GM21528 (cell line): ENCODE measurements around the gene TNK1.

Source experiments
- ATAC-seq: cut with Tn5 transposase; IDR thresholded peaks from one replicate; pipeline ENCODE4 v1.9.1; 2021; ENCODE audit warnings: mild to moderate bottlenecking, moderate library complexity; ENCODE audit not compliant: unreplicated experiment, low FRiP score

TNK1 gene

GRCh38 chr17:7388856-7389255 is 8.0 kb downstream of the TNK1 start:
- no peak for ATAC-seq

GRCh38 chr17:7389924-7390910 is 9.3 kb downstream of the TNK1 start:
- no peak for ATAC-seq

GRCh38 chr17:7391307-7391706 is 10.4 kb downstream of the TNK1 start:
- no peak for ATAC-seq

GRCh38 chr17:7392696-7393612 is 12.1 kb downstream of the TNK1 start:
- ATAC-seq = no peak

- peak; percentile 59 for ATAC-seq
Observed at GRCh38 chr17:7393613-7394451, 12.9 kb downstream of the TNK1 start.

GRCh38 chr17:7394452-7395191 is 13.7 kb downstream of the TNK1 start, which contains the start of gene PLSCR3:
TSS of gene PLSCR3 (minus strand) at chr17:7394525. CDS start at chr17:7394110, 415 bp downstream.
- peak; percentile 83 for ATAC-seq

GRCh38 chr17:7396147-7396546 is 15.3 kb downstream of the TNK1 start:
- no peak for ATAC-seq

GRCh38 chr17:7398612-7399011 is 17.7 kb downstream of the TNK1 start:
- ATAC-seq = no peak

GRCh38 chr17:7403043-7403726 is 22.3 kb downstream of the TNK1 start:
- no peak for ATAC-seq

GRCh38 chr17:7403727-7403976 is 22.8 kb downstream of the TNK1 start:
- no peak for ATAC-seq

GRCh38 chr17:7403977-7404736 is 23.3 kb downstream of the TNK1 start, which contains the start of gene TMEM256:
TSS of gene TMEM256 (minus strand) at chr17:7404097. CDS start at chr17:7404084, 13 bp downstream.
- peak; percentile 86 for ATAC-seq

- peak; percentile 4 for ATAC-seq
Observed at GRCh38 chr17:7404737-7405349, 24.0 kb downstream of the TNK1 start.

- ATAC-seq = no peak
Observed at GRCh38 chr17:7405350-7406234, 24.7 kb downstream of the TNK1 start.

GRCh38 chr17:7406235-7406825 is 25.4 kb downstream of the TNK1 start:
- ATAC-seq = no peak

- no peak for ATAC-seq
Observed at GRCh38 chr17:7407082-7407481, 26.2 kb downstream of the TNK1 start.

- ATAC-seq = no peak
Observed at GRCh38 chr17:7407485-7408251, 26.8 kb downstream of the TNK1 start, which contains the start of gene NLGN2. TSS of gene NLGN2 (plus strand) at chr17:7407845. CDS start at chr17:7408256, 411 bp downstream.
